Measurements from ENCODE around the gene CHP1. TPM values are rescaled to one million over a fixed set of nuclear protein-coding genes. Genes with fewer than 3 reads are reported as not detected.

The CHP1 gene
- total RNA-seq, 1 experiment from 2014 or later: 71.2 TPM

GRCh38 chr15:41331281-41331680 is 100.2 kb downstream of the CHP1 start:
- ChIA-PET CTCF (no interaction called here), POLR2A (ENCODE audit: low non-redundant PET) (no interaction called here)
- TF ChIP-seq CTCF (conservative IDR thresholded peaks at IDR 0.05; ENCODE audit: low read depth, low read length) (no peak), EZH2 (IDR thresholded peaks at IDR 0.05; ENCODE audit: borderline replicate concordance, low read depth, low read length, poor library complexity, severe bottlenecking) (no peak)
- peak overlapping the region; percentile 78 for H3K4me3 ChIP-seq (ENCODE audit: low read depth, low read length, poor library complexity, severe bottlenecking)
- no peaks in the 10 kb centered on the region for H3K27me3 ChIP-seq (replicated peaks; ENCODE audit: insufficient read depth, low read depth, low read length, poor library complexity)
- H3K36me3 ChIP-seq (ENCODE audit: insufficient read depth, low read length, poor library complexity, severe bottlenecking): peaks cover 5% of the 10 kb centered on the region
- H3K27ac ChIP-seq (ENCODE audit: low read depth, low read length, poor library complexity, severe bottlenecking): peak overlapping the region; percentile 91
- H3K4me1 ChIP-seq (ENCODE audit: insufficient read depth, low read length, poor library complexity, severe bottlenecking): peaks cover 9% of the 10 kb centered on the region
- H3K9me3 ChIP-seq (ENCODE audit: low read depth, low read length, poor library complexity, severe bottlenecking): no peaks in the 10 kb centered on the region
- no peak for DNase-seq (ENCODE audit: low spot score)
- intact Hi-C loops (cut with micrococcal nuclease; ENCODE audit: unreplicated experiment): loop anchor here (5.0 kb wide), 2 partner anchors 44 to 424 kb away; no protein-coding TSS in a partner anchor
- BruUV-seq (replicated peaks): no TSS peak

Other genes with a start within 250 kb of the CHP1 start
- 27.3 and 32.7 TPM in 2 replicates for gene INO80, start 115.0 kb upstream of the CHP1 start, total RNA-seq (2021)
- gene EXD1, start 511 bp upstream of the CHP1 start, total RNA-seq (2021): not detected in 2 replicates
- 31.0 and 36.1 TPM in 2 replicates for gene OIP5, start 101.3 kb downstream of the CHP1 start, total RNA-seq (2021)
- gene NUSAP1, start 101.6 kb downstream of the CHP1 start, total RNA-seq (2021): 205 and 221 TPM in 2 replicates
- gene NDUFAF1, start 171.2 kb downstream of the CHP1 start, total RNA-seq (2021): 16.7 and 18.8 TPM in 2 replicates
- gene RTF1, start 185.8 kb downstream of the CHP1 start, total RNA-seq (2021): 47.6 and 55.3 TPM in 2 replicates

All from A673 (cell line).